Prostate gland (tissue), 2 donors: ENCODE results near the gene LARP4B.

Experiments used
- POLR2A ChIP-seq: fragments of 450-650 bp; IDR thresholded peaks from one replicate; pipeline ENCODE4 v1.6.1; 2016; ENCODE audit warnings: antibody characterized with exemption, mild to moderate bottlenecking
- POLR2AphosphoS5 ChIP-seq: sonication (generic); formaldehyde crosslinking; IDR thresholded peaks from one replicate; pipeline ENCODE4 v1.6.1; 2017; ENCODE audit warnings: antibody characterized with exemption
- TF ChIP-seq, protein P1 (sequence below), 4 experiments: fragments of 200-600 bp in 2 of 4; fragments of 450-650 bp in 2 of 4; sonication (generic) in 2 of 4; IDR thresholded peaks; 1 replicate in 3 of 4; 2 replicates in 1 of 4; pipeline ENCODE4 v1.5.1; 2016 to 2019; ENCODE audit warnings: antibody characterized with exemption in 4 of 4, mild to moderate bottlenecking in 2 of 4, moderate library complexity in 2 of 4

DNA sequence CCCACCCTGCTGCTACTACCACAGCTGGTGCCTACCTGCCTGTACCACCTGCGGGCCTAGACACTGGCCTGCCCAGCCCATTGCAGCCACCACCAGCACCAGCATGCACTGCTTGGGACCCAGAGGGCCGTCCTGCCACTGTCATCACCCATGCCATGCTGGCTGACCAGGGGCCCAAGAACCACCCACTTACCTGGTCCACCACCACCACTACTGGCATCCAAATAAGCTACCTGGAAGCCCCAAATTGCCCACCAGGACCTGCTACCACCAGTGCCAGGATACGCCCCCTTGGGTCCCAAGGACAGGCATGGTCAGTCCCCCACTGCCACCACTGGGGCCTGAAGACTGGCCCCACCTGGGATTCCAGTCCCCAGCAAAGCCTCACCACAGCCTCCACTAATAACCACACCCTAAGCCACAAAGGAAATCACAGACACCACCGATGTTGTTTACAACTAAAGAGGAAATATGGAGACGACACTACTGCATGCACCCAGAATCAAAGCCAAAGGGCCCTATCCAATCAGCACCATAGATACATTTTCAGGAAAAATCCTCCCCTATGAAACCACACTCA, 171.5 kb downstream of the LARP4B start:
- no peak for TF ChIP-seq POLR2A
- TF ChIP-seq, protein P1, sequence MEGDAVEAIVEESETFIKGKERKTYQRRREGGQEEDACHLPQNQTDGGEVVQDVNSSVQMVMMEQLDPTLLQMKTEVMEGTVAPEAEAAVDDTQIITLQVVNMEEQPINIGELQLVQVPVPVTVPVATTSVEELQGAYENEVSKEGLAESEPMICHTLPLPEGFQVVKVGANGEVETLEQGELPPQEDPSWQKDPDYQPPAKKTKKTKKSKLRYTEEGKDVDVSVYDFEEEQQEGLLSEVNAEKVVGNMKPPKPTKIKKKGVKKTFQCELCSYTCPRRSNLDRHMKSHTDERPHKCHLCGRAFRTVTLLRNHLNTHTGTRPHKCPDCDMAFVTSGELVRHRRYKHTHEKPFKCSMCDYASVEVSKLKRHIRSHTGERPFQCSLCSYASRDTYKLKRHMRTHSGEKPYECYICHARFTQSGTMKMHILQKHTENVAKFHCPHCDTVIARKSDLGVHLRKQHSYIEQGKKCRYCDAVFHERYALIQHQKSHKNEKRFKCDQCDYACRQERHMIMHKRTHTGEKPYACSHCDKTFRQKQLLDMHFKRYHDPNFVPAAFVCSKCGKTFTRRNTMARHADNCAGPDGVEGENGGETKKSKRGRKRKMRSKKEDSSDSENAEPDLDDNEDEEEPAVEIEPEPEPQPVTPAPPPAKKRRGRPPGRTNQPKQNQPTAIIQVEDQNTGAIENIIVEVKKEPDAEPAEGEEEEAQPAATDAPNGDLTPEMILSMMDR (IDR thresholded peaks at IDR 0.05), result no peak
- no peak for TF ChIP-seq POLR2AphosphoS5
